Stimulated activated CD8-positive, alpha-beta memory T cell treated with anti-CD3 and anti-CD28 coated beads, Interleukin-2, amount 100 ng/mL, for 1 hour (primary cell): ENCODE measurements around the gene ACSS3.
"Not testable (repeated sequence)": the region's sequence is repeated elsewhere in the genome, so short reads cannot be mapped to it uniquely, and the experiment has no call there.

Experiments used
- DNase-seq, 2 donors: peaks; one replicate each; pipeline ENCODE4 v3.0.0-alpha.2; 2020; ENCODE audit warnings: low read depth in 2 of 2

The ACSS3 gene, protein sequence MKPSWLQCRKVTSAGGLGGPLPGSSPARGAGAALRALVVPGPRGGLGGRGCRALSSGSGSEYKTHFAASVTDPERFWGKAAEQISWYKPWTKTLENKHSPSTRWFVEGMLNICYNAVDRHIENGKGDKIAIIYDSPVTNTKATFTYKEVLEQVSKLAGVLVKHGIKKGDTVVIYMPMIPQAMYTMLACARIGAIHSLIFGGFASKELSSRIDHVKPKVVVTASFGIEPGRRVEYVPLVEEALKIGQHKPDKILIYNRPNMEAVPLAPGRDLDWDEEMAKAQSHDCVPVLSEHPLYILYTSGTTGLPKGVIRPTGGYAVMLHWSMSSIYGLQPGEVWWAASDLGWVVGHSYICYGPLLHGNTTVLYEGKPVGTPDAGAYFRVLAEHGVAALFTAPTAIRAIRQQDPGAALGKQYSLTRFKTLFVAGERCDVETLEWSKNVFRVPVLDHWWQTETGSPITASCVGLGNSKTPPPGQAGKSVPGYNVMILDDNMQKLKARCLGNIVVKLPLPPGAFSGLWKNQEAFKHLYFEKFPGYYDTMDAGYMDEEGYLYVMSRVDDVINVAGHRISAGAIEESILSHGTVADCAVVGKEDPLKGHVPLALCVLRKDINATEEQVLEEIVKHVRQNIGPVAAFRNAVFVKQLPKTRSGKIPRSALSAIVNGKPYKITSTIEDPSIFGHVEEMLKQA

DNA sequence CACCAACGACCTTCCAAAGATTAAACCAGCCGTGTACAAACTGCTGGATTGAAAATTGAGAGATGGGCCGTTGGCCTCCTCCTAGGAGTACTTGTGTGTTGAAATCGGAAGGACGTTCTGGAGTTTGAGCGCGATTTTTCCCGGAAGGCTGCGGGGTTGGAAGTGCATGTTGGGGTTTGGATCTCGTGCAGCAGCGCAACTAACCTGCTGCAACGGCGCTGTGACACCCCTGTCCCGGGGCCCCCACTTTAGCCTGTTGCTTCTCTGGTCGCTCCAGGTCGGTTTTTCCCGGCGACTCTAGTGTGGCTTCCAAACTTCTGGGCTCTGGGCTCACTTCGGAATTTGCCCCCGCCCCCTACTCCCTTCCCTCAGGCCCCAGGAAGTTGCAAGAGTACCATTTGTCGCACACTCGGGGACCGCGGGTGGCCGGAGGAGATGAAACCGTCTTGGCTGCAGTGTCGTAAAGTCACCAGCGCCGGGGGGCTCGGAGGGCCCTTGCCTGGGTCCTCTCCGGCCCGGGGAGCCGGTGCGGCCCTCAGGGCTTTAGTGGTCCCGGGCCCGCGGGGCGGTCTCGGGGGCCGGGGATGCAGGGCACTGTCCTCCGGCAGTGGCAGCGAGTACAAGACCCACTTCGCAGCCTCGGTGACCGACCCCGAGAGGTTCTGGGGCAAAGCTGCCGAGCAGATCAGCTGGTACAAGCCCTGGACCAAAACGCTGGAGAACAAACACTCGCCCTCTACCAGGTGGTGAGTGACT lies at the start of gene ACSS3:
Gene ACSS3 (plus strand): TSS at position 394 of the 756 bp plus-strand sequence. CDS start 42 bp downstream, at position 436.
- DNase-seq = no peak

DNA sequence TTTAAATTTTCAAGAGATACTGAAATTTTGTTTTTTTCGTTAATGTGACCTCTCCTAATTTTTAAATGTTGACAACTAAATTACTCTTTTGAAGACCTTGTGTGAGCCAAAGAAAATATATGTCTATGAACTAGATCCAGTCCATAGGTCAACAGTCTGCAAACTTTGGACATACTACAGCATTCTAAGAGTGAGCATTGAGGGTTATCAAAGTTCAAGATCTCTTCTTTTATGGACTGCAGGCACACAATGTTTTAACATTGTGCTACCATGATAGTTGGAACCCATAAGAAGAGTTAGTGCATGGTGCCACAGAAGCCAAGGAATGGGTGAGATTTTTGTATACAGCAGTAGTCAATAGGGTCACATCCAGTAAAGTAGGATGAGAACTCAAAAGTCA lies 43.0 kb upstream of the ACSS3 start:
- DNase-seq = no peak

DNA sequence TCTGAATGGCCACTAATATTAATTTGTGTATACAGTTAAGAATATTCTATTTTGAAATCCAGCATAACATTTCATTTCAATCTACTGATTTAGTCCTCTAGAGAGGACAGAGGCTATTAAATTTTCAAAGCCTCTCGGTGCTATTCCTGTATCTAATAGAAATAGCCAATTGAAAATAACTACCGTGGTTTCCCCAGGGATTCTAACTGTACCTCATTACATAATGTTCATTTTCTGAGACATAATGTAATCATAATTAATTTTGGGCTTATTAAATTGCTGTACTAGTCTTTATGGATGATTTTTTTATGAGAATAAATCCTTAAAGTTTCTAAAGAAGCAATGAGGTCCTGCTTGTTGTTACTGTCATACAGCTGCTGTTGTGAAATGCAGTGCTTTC lies 38.6 kb upstream of the ACSS3 start:
- no peak for DNase-seq

DNA sequence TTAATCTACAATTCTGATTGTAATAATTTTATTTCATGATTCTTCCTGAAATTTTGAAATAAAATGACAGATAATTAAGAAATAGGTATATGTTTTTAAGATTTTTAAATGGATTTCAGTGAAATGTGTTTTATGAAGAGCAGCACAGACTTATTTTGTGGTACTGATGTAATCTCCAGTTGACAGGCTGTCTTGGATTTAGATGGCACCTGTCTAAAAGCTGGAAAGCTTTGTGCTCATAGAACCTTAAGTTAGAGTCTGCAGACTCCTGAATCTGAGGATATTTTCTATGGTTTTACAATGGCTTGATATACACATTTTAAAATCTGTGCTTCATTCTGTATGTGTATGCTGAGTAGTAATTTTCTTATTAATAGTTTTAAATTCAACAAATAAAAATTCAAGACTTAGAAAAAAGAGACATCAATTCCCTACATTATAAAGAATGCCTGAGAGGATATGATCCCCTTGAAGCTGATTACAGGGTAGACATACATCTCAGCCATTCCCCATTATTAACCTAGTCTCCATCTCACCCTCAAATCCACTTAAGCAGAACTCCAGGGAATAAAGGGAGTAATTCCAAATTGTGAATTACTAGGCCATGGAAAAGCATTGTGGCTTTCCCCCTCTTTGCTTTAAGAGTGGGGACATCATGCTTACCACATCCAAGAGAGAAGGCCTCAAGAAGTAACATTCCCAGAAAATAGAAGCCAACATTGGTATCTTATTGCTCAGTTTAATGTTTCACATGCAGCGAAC lies 33.7 kb upstream of the ACSS3 start:
- DNase-seq = no peak

DNA sequence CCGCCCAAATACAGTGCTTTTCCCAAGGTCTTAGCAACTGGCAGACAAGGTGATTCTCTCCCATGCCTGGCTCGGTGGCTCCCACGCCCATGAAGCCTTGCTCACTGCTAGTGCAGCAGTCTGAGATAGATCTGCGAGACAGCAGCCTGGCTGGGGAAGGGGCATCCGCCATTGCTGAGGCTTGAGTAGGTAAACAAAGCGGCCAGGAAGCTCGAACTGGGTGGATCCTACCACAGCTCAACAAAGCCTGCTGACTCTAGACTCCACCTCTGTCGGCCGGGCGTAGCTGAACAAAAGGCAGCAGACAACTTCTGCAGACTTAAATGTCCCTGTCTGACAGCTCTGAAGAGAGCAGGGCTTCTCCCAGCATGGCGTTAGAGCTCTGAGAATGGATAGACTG lies 12.9 kb upstream of the ACSS3 start:
- not testable (repeated sequence) for DNase-seq

DNA sequence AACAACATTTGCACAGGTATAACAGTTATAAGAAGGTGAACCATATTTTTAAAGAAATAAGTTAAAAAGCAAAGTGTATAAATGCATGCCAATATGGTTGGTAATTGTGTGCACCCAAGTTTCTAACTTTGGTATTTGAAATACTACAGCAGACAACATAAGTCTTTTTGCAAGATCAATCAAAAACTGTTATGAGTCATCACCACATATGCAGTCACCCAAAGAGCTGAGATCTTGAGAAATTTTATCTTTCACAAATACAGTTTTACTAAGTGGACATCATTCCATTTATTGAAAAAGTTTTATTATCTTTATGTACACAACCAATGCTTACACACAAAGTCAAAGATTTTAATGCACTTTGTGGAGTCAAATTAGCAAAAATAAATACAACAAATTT lies 7.0 kb upstream of the ACSS3 start:
- no peak for DNase-seq

DNA sequence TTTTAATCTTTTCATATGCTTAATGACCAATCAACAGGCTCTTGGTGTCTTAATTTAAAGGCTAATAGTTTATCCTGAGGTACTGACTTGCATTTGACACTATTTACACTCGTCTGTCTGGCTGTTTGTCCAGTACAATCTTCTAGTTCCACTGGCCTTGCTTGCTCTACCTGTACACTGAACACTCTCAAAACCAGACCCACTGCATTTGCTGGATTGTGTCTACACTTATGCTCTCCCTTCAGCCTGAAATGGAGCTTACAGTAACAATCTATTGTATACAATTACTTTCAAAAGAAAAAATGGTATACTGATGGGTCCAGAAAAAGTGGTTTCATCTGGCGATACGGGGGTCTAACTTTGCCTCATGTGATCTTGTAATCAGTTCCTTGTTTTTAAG lies 2.3 kb upstream of the ACSS3 start:
- no peak for DNase-seq

DNA sequence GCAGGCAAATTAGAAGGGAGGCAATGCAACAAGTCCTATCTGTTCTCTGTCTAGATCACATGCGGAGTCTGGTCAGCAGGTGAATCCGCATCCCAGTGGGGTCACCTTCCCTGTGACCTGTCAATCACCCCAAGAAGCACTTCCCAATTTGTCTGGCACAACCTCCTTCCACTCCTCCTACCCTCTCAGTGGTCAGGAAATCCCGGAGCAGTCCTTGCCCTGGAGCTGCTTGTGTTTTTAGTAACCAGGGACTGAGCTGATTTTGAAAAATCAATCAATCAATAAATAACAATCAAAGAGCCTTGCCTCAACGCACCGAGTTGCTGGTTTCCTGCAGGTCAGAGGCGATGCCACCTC lies 572 bp upstream of the ACSS3 start:
- DNase-seq = no peak

DNA sequence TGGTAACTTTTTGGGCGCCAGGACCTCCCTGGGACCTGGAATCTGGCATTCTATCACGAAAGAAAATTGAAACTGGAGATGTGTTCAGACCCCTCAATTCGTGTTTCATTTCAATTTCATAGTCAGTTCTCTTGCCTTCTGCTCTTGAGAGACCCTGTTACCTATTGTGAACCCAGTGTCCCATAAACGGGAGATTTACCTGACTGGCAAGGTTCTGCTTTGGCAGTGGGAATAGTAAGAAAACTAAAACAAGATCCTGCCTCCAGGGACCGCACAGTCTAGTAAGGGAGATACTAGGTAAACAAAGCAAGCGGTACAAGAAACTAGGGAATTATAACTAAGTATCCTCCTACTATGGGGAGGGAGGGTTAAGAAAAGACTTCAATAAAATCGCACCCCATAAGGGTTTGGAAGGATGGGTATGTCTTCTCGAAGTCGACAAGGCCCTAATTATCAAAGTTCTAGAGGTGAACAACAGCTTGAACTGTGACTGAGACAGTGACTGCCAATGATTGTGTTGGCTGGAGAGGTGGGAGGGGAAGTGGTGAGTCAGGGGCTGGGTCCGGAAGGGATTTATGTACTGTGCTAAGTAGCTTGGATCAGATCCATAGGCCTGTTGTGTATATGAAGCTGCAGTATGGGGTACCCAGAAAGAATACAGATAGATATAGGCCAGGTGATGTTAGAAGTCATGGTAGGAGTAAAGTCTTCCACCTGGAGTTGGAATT lies 754 bp downstream of the ACSS3 start:
- DNase-seq = no peak

DNA sequence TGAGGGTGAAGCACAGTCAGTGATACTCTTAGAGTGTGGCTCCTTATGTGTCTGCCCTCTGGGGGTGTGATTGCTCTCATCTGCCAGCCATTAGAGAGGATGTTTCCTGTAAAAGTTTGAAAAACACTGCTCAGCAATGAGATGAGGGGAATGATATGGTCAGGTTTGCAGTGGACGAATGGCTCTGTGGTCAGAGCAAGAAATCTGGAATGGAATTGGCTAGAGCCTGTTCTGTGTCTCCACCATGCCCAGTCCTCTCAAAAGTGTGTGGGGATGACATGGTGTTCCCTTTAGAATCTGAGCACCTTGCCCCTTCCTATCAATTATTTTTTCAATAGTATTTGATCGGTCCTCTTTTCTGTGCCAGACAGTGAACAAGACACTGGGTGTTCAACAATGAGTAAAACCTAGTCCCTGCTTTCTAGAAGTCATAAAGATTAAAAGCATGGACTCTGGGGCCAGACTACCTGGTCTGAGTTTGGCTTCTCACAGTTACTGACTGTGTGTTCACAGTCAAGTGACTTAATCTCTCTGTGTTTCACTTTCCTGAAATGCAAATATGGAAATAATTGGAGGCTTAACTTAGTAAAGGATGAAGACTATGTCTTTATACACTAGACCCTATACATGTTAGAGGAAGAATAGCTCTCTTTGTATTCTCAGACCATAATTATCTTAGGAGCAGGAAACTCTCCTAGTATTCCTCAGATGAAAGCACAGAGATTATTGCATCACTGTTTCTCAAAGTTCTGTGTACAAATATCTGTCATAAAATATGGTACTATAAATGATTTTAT lies 1.6 kb downstream of the ACSS3 start:
- DNase-seq = no peak

DNA sequence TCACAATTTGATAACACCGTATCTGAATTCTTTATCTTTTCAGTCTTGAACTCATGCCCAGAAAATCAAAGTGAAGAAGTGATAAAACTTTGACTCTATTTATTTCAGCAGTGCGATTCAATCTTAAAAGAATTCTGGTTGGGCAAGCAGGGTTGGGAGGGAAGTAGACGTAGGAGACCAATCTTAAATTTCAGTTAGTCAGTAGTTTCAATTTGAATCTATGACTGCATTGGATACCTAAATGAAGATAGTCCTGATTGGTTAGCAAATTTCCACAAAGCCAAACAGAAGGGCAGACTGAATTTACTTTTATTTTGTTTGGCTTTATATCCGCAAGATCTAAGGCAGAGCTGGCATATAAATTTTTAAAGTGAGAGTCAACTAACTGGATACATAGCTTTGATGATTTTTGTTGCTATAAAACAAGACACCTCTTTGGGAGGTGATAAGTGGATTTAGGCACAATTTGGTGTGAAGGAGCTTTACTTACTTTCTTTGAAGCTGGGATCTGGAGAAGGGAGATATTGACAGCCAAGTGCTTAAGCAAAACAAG lies 2.6 kb downstream of the ACSS3 start:
- DNase-seq = no peak

DNA sequence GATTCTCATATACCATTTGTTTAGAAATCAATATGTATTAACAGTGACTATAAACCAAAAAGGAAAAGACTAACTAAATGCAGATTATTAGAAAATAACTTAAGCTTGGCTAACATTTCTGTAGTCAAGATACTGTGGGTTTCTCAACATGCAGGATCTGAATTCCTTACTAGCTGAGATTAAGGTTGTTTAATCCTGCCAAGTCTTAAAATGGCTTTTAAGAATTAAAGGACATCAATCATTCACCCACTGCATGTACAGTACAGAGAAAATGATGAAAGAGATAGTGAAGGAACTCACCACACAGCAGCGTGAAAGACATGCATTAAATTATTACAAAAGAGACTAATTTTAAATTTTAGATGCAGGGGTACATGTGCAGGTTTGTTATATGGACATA lies 3.8 kb downstream of the ACSS3 start:
- no peak for DNase-seq

DNA sequence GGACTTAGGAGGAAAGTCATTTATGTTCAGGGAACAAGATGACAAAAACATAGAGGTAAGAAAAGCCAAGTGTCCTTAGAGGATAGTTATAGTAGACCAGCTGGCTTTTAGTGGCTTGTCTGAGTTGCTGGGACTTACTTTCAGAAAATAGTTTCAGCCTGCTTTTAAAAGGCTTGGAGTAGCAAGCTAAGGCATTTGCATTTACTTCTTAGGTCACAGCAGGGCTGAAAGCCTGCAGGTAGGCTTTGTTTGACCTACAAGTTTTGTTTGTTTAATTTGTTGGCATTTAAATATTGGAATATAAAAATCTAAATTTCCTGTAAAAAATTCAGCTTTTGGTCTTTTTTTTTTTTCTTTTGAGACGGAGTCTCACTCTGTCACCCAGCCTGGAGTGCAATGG lies 5.1 kb downstream of the ACSS3 start:
- DNase-seq = no peak

DNA sequence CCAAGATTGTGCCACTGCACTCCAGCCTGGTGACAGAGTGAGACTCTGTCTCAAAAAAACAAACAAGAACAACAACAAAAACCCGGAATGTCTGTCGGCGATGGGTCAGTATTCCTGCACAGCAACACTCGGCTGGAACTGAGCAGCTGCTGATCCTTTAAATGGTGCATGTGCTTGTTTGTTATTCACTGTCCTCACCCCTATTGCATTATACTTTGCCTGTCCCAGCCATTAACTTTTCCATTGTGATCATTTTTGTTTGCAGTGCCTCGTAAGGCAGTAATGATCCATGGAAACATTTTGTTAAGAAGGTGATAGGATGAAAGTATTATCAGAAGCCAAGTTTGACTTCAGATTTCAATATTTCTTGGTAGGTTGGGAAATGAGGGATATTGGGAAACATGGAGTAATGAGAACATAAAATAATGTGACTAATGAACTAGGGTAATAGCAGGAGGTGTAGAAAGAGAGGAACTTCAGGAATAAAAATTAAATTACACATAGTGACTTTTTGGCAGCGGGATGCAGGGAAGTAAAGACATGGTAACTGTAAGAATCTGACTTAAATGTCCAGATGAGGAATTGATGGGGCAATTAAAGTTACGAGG lies 6.1 kb downstream of the ACSS3 start:
- no peak for DNase-seq

DNA sequence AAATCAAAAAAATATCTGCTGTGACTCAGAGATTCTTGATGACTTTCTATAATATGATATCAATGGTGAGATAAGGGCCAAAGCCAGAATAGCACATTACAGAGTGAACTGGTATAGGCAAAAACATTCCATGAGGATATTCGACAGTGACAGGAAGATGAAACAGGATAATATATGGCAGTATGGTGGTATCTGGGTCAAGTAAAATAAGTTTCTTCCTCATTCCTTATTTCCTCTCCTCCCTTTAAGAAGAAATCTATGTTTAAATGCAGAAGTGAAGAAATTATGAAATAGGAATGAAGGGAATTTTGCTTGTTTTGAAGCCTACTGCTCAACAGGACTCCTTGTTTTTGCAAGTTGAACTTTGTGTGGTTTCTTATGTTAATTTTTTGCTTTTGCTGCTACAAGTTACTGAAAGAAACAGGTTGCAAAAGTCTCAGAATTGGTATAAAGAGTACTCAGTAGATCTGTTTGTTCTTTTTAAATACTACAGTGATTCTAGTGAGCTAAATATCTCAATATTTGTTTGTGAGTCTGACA lies 7.0 kb downstream of the ACSS3 start:
- no peak for DNase-seq

DNA sequence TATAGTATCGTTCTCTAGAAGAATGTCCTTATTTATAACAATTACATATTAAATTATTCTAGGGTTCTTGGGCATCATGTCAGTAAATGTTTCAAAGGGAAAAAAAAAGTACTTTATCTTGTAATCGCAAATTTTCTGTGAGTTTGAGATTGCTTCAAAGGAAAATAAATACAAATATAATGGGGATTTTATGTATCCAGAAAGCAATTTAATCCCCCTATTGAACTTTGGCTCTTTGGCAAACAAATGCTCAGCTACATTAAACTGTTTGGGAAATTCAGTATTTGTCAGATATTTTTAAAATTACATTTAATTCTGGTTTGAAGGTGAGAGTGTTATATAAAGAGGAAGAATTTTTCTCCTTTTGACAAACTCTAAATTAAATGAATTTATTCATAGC lies 8.0 kb downstream of the ACSS3 start:
- no peak for DNase-seq

DNA sequence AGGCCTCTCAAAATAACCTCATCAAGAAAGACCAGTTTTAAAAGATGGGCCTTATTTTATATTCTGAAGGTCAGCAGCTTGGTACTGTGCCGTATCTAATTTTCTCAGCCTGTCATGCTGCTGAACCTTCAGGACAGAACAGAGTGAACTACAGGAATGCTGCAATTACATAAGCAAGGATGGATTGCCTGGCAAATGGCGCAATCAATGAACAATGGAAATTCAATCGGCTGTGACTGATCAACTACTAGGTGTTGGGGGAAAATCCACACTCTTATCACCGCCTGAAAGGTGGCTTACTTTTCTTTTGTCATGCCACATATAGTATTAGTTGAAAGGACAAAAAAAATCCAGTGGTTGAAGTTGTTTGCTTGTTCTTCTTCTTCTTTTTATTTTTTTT lies 8.5 kb downstream of the ACSS3 start:
- DNase-seq = no peak

DNA sequence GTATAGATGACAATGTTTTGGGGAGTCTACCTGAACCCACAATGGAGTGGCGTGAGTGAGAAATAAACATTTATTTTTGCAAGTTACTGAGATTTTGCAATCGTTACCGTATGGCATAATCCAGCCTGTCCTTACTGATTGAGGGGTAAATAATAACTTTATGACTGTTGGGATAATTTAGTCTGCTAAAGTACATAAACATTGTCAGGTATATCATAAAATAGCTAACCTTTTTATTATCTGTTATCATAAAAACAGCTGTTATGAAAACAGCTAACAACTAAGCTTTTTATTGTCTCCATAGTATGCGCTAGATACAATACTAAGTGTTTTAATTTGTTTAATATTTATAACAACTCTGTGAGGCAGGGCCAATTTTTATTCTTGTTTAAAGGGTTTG lies 10.3 kb downstream of the ACSS3 start:
- DNase-seq = no peak

DNA sequence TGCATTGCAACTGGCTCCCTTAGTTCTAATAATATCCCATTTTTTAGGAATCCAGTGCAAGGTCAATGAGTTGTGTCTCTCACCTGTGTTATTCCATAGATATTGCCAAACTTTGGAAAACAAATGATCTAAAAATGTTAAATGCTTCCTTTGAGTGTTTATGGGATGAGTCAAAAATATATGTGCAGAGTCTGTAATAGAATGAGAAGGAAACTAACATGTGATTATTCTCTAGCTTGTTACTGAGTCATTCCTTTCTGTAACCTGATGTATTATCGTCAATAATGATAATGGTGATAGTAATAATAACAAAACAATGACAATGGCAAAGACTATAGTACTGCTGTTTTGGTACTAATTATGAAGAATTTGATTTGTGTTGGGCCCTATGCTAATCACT lies 11.5 kb downstream of the ACSS3 start:
- no peak for DNase-seq

DNA sequence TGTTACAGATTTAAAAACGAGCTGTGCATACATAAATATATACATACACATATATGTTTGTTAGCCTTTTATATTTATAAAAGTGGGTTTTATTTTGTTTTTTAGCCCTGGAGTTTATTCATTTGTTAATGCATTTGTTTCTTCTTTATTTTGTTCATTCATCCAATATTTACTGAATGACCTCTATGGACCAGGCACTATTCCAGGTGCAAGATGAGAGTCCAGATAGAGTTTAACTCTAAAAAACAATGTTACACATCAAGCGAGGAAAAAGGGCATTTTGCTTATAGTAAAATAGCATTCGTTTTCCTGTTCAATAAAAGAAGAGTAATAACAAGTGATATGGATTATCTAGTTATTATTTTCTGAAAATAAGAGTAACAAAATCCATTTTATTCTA lies 14.2 kb downstream of the ACSS3 start:
- no peak for DNase-seq
